ENCODE measurements around the gene GDI1.

The GDI1 gene

DNA sequence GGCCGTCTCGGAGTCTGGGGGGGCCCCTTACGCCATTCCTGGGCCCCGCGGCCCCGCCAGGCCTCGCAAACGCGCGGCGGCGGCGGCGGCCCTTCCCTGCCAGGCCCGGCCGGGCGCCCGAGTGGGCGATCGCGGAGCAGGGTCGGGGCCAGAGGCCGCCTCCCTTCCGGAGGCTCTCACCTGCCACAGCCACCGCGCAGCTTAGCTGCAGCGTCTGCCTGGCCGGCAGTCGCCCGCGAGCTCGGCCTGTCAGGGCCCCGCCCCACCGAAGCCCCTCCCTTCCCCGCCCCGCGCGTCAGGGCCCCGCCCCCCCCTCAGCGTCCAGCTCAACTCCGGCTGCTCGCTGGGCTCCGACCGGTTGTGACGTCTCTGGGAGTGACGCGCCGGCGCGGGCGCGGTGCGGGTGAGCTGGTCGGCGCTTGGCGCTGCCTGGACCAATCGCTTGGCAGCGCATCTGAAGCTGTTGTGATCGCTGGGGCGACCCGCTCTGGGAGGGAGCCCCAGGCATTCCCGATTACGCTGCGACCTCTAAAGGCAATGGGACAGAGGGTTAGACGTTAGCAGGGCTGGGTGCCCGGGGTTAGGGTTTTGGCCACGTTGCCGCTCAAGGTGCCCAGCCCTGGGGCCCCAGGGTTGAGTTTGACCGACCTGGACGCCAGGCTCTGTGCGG is 53.6 kb downstream of the GDI1 start, which contains the start of gene SLC10A3:
SLC10A3 (minus strand) TSS at position 216 of the 670 bp plus-strand sequence. CDS start 1,689 bp downstream, outside the sequence.
- DNase-seq (ENCODE audit: low spot score): peak; percentile 93
- TF ChIP-seq, protein P1, sequence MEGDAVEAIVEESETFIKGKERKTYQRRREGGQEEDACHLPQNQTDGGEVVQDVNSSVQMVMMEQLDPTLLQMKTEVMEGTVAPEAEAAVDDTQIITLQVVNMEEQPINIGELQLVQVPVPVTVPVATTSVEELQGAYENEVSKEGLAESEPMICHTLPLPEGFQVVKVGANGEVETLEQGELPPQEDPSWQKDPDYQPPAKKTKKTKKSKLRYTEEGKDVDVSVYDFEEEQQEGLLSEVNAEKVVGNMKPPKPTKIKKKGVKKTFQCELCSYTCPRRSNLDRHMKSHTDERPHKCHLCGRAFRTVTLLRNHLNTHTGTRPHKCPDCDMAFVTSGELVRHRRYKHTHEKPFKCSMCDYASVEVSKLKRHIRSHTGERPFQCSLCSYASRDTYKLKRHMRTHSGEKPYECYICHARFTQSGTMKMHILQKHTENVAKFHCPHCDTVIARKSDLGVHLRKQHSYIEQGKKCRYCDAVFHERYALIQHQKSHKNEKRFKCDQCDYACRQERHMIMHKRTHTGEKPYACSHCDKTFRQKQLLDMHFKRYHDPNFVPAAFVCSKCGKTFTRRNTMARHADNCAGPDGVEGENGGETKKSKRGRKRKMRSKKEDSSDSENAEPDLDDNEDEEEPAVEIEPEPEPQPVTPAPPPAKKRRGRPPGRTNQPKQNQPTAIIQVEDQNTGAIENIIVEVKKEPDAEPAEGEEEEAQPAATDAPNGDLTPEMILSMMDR (IDR thresholded peaks at IDR 0.05; ENCODE audit: extremely low read depth, missing control alignments): no peak
